ENCODE measurements around the gene EFNA5.

EFNA5 gene

GRCh38 chr5:107672211-107673038, 1.7 kb upstream of the EFNA5 start:
- DNase-seq (ENCODE audit: low read depth in 2 of 2): no peak

GRCh38 chr5:107671742-107672210, 1.0 kb upstream of the EFNA5 start:
- DNase-seq (ENCODE audit: low read depth in 2 of 2): no peak

GRCh38 chr5:107670087-107670931, 428 bp downstream of the EFNA5 start:
- DNase-seq (ENCODE audit: low read depth in 2 of 2): no peak

GRCh38 chr5:107669096-107670031, 1.4 kb downstream of the EFNA5 start:
- no peak for DNase-seq (ENCODE audit: low read depth in 2 of 2)

DNA sequence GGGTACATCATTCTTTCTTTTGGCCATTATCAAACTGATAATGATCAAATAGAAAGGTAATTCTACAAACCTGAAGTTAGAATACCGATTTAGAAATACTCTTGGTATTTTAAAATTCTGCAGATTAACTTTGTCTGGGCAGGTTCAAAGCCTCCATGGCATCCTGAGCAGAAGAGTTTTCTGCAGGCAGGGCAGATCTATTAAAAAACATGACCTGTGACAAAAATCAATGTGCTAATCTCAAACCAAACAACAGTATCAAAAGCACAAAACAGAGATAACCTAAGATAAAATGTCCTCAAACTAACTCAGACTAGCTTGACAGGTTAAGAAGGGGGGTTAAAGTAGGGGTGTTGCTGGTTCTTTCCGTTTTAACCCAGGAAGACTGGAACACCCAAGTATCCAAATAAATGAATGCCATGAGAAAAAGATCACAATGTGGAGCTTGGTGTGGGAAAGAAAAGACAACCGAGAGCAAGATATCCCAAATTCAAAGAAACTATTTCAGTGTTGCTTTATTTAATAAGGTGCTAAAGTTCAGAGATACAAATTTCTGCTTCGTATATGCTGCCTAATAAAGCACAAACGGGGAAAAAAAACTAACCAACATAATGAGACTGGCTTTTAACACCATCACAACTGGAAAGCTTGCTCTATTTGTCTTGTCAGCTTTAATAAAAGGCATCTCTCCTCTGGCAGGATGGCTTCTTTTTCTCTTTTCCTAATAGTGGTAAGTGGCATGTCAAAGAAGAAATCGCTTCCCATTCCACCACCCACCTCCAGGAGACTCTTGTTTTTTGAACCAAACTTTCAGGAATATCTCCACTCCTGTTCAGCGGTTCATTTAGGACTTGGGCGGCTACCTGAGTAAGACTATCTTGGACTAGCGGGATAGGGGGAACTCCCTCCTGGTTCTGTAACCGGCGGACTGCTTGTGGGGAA, 2.3 kb downstream of the EFNA5 start:
- no peak for DNase-seq (ENCODE audit: low read depth in 2 of 2)

DNA sequence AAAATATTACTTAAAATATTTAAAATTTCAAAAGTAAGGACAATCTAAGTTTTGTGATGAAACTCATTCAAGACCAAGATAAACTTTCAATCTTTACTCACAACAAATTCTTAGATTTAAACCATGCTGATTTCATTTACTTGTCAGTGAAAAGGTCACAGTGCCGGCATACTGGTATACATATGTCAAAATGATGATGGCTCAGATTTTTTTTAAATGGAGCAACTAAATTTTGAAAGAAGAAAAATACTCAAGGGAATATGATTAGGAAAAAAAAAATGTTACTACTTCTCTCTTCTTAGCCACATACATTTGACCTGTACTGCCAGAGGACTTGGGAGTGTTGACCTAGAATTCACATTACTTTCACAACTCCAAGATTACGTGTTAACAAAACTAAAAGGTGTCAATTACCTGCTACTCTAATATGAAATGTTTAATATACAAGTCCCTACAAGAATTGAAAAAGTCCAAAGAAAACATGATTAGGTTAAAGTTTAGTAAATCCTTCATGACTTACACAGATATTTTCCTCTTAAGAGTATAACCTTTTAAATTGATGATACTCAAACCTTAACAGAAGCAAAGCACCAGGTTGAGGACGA, 4.6 kb downstream of the EFNA5 start:
- no peak for DNase-seq (ENCODE audit: low read depth in 2 of 2)

DNA sequence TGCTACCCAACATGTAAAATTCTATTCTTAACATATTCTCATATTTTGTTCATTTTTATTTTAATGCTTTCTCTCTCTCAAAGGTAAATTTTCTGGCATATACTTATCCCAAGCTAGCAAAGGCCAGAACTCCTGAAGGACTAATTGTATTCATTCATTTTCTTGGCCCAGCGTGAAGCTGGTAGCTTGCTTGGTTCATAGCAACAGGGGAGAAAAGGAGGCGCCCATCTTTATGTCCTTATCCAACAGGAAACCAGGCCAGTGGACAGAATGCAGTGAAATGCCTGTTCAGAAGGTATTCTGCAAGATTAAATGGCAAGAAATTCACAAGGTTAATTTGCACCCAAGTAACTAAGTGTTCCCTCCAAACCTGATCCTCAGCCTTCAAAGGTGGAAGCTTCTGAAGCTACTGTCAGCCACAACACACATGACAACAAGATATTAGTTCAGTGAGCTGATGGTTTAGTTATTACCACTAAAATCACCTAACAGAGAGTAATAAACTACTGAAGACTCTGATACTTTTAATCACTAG, 5.6 kb downstream of the EFNA5 start:
- no peak for DNase-seq (ENCODE audit: low read depth in 2 of 2)

GRCh38 chr5:107663697-107664096, 7.0 kb downstream of the EFNA5 start:
- no peak for DNase-seq (ENCODE audit: low read depth in 2 of 2)

GRCh38 chr5:107661650-107662044, 9.1 kb downstream of the EFNA5 start:
- DNase-seq (ENCODE audit: low read depth in 2 of 2): no peak

GRCh38 chr5:107661038-107661649, 9.6 kb downstream of the EFNA5 start:
- DNase-seq (ENCODE audit: low read depth in 2 of 2): no peak

DNA sequence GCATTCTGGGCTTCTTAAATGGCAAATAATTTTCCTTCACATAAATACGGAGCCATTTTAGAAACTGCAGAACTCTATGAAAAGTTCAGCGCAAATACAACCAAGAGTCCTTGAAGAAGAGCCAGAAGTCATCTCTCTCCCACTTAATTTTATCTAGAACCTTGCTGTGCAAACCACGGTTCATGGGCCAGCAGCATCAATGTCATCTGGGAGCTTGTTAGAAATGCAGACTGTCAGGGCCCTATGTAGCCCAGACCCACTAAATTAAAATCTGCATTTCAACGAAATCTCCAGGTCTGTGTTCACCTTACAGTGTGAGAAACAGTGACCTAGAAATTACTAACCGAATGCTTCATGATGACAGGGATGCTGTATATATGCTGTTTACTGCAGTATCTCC, 12.2 kb downstream of the EFNA5 start:
- no peak for DNase-seq (ENCODE audit: low read depth in 2 of 2)

GRCh38 chr5:107655831-107656230, 14.9 kb downstream of the EFNA5 start:
- DNase-seq (ENCODE audit: low read depth in 2 of 2): no peak

GRCh38 chr5:107654827-107655226, 15.9 kb downstream of the EFNA5 start:
- no peak for DNase-seq (ENCODE audit: low read depth in 2 of 2)

- no peak for DNase-seq (ENCODE audit: low read depth in 2 of 2)
These were observed 17.1 kb downstream of the EFNA5 start for GRCh38 chr5:107653685-107654084.

DNA sequence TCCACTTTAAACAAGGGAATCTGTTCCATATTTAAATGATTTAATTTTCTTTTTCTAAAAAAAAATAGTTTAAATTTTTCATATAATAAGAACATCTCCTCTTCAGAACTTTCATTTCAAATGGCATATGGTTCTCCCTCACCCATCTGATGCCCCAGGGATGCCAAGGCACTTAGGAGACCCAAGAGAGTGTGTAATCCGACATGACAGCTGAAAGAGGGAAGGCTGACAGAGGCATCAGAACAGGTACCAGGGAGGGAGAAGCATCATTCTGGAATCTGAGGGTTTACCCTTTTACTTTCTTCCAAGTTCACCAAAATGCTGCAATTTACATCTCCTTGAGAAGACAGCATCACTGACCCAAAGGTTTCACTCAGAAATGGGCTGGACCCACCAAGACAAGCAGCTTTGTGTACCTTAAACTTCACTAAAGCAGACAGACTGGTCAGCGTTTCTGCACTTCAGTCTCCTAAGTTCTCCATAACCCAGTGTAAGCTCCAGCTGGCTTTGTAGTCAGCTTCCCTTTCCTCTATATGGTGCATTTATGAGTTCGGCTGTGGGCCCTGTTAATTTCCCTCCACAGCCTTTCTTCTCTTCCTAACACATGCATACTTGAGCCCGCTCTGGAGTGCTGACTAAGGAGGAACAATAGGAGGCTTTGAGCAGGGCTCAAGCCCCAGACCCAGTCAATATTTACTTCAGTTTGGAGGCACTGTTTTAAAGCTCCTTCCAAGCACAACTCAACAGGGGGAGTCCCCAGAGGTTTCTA, 17.7 kb downstream of the EFNA5 start:
- no peak for DNase-seq (ENCODE audit: low read depth in 2 of 2)

DNA sequence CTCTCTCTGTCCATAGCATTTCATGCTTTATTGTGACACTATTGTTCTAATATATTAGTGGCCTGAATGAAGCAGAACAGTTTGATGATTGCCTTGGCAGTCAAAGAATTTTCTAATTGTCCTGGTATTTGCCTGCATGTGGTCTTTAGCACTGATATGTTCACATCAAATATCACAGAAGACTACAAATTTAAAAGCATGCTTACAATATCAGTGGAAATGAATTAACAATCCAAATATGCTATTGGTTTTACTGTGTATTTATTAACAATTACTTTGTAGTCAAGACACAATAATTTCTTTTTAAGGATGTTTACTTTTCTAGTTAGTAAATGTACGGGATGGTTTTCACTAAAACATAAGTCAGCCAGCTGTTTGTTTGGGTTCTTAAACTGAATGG, 18.3 kb downstream of the EFNA5 start:
- no peak for DNase-seq (ENCODE audit: low read depth in 2 of 2)

DNA sequence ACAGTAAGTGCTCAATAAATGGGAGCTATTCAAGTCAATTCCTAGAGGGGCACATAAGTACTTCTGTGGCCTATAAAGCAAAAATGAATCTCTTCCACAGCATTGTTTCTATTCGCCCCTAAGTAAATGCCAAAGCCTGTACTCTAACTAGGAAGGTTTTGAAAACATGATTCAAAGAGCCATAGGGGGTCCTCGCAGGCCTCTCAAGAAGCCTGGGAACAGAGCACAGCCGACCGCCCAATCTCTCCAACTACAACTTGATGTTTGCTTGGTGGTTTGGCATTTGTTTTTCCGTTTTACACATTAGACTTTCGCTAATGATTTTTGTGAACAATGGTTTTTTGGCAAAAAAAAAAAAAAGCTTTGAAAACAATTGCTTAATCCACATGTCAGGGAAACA, 19.4 kb downstream of the EFNA5 start:
- no peak for DNase-seq (ENCODE audit: low read depth in 2 of 2)

GRCh38 chr5:107646418-107646817, 24.3 kb downstream of the EFNA5 start:
- no peak for DNase-seq (ENCODE audit: low read depth in 2 of 2)

DNA sequence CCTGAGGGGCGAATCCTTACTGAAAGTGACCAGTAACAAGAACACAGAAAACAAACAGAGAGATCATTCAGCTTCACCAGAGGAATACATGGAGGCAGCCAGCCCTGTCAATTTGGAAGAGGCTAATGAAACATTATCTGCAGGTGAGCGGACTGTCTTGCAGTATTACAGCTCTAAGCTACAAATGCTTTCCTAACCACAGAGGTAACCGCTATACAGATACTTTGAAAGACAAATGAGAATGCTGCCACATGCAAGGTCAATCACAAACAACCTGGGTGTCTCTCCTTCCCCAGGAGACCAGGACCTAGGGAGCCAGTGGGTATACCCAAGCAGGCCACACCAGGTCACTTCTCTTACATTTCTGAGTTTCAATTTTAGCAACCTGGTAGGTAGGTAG, 30.2 kb downstream of the EFNA5 start:
- DNase-seq (ENCODE audit: low read depth in 2 of 2): no peak

Data from stimulated activated CD8-positive, alpha-beta memory T cell treated with anti-CD3 and anti-CD28 coated beads, Interleukin-7, amount 100 ng/mL, for 1 hour (primary cell).